GM21381 (cell line): ENCODE data around the gene OR1I1.

ENCODE experiments used
- ATAC-seq: cut with Tn5 transposase; IDR thresholded peaks from one replicate; pipeline ENCODE4 v1.9.1; 2021; ENCODE audit warnings: mild to moderate bottlenecking, moderate library complexity; ENCODE audit not compliant: unreplicated experiment

The OR1I1 gene

DNA sequence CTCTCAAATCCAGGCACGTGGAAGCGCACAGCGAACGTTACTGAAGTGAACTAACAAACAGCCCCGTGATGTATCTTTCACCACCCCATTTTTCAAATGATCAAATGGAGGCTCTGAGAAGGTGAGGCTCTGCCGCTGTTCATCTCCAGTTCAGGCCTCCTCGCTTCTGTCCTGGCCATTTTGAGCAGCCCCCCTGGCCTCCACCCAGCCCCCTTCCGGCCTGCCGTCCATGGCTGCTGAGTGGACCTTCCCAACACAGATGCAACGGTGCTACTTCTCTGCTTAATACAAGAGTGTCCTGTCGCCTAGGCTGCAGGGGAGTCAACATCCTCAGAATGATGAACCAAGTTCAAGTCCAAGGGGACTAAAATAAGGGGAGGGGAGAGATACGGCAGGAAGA, 34.8 kb downstream of the OR1I1 start:
- no peak for ATAC-seq

DNA sequence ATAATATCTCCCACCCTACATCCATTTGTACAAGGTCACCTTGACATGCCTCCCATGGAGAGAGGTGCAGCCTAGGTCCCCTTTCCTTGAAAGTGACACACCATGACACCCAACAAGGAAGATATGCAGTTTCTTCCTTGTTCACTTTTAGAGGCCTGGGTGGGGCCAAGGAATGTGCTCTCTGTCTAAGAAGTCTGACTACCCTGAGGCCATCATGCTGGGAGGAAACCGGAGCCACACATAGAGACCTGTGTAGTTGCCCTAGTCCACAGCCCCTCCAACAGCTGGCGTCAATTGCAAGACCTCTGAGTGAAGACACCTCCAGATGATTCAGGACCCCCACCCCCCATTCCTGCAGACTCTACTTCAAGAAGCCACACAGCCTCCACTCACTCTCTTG, 36.2 kb downstream of the OR1I1 start:
- ATAC-seq: no peak

DNA sequence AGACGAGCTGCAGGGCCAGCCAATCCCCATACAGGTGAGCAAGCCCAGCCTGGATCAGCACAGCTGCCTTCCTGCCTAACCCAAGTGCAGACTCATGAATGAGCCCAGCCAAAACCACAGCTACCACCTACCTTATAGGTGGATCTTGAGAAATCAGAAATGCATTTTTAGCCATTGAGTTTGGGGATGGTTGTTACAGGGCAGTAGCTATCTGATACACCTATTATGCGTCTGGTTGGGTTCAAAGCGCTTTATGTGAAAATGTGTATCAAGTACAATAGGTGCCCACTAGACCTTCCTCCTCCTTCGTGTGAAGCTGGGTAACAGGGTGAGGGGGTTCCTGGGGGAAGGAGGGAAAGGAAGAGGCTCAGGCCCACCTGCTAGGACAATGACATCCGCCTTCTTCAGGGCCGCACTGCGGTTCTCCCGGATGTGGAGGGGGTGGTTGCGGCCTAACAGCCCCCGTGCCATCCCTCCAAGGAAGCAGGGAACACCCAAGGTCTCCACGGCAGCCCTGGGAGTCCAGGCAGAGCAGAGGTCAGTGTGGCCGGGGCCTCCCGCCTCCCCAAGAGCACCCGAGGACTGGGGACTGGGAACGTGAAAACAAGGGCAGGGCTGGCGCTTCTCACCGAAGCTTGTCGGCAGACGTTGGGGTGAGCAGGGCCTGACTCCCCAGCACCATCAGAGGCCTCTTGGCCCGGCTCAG, 36.9 kb downstream of the OR1I1 start:
- no peak for ATAC-seq

DNA sequence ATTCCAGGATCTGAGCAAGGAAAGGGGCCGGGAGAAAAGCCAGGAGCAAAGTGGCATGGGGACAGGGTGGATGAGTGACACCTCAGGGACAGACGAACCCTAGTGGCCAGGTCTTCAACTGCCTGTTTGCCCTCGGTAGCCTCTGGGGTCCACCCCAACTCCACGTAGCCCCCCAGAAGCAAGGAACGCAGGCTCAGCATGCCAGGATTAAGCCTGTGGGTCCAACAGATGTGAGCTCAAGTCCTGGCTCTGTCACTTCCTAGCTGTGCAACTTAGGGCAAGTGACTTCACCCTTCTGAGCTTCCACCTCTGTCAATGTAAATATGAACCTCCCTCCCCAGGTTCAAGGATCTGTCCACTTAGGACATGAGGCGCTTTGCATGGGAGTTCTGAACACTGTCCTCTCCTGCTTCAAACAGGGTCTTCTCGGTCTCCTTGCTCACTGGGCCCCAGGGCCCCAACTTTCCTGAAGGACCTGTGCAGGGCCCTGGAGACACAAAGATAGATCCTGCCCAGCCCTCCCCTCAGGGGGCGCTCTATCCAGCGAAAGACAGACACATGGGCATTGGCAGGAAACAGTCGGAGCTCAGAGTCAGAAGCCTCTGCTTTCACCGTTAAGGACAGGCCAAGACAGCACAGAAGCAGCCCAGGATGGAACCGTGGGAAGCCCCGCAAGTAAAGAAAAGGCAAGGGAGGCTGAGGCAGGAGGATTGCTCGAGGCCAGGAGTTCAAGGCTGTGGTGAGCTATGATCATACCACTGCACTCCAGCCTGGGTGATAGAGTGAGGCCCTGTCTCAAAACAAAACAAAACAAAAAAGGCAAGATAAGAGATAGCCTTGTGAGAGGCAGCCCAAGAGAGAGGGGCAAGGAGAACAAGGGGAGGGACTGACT, 38.4 kb downstream of the OR1I1 start:
- ATAC-seq: no peak

DNA sequence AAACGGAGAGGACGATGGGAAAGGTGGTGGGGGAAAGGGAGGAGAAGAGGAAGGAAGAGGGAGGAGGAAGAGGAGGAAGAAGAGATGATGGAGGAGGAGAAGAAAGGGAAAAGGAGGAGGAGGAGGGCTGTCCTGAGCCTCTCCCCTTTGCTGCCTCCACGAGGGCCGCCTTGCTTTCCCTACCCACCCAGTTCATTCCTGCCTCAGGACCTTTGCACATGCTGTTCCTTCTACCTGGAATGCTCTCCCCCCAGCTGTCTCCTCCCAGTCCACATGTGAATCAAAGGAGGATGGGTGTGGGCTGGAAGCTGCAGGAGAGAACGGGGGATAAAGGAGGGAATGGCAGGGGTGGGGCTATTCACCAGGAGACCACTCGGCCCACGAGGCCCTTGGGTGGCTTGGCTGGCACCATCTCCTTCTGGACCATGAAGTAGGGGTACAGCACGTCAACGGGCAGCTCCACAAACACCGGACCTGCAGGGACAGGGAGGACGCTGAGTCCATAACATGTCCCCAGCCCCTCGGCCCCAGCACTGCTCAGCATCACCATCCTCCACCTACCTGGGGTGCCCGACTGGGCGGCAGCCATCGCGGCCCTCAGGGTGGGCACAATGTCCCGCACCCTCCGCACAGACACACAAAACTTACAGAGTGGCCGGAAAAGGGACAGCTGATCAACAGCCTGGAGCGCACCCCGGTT, 40.5 kb downstream of the OR1I1 start:
- no peak for ATAC-seq

DNA sequence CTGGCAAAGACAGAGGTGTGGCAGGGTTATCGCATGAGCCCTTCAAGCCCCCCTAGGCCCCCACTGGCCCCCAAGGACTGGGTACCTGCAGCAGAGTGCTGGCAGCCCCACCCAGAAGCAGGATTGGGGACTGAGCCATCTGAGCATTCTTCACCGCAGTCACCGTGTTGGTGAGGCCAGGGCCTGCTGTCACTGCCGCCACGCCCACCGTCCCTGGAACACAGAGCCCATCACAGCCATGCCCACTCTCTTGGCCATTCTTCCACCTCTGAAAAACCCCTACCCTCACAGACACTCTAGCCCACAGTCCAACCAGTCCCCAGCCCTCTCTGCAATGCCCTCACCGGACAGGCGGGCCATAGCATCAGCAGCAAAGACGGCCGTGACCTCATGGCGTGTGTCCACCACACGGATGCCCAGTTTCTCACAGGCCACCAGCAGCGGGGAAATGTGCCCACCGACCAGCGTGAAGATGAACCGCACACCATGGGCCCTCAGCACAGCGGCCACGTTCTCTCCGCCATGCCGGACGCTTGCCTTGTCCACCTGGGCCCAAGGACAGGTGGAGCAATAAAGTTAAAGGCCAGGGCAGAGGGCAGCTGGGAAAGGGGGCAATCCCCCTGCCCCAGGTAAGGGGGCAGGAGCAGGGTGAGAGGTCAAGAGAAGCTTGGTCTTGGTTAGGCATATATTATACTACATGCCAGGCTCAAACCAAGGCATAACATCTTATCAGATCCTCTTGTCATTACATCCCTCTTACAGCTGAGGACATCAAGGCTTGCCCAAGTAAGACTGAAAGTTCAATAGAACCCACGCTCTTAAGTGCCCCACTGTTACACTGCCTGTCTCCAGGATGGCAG, 41.2 kb downstream of the OR1I1 start:
- no peak for ATAC-seq

DNA sequence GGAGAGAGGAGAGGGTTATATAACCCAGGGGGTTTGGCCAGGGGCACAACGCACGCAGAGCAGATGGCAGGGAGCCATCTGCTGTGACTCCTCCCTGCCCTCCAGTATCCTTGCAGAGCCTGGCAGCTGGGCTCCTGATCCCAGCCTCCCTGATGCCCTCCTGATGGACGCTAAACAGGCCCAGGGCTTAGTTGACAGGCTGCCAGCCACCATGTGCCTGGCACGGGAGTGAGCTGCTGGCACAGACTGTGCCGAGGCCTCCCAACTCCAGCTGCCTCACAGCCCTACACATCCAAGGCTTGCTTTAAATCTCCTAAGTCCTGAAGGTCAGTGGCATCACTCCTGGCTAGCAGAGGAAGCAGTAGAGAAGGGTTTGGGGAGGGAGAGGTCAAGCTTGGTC, 41.9 kb downstream of the OR1I1 start:
- no peak for ATAC-seq

DNA sequence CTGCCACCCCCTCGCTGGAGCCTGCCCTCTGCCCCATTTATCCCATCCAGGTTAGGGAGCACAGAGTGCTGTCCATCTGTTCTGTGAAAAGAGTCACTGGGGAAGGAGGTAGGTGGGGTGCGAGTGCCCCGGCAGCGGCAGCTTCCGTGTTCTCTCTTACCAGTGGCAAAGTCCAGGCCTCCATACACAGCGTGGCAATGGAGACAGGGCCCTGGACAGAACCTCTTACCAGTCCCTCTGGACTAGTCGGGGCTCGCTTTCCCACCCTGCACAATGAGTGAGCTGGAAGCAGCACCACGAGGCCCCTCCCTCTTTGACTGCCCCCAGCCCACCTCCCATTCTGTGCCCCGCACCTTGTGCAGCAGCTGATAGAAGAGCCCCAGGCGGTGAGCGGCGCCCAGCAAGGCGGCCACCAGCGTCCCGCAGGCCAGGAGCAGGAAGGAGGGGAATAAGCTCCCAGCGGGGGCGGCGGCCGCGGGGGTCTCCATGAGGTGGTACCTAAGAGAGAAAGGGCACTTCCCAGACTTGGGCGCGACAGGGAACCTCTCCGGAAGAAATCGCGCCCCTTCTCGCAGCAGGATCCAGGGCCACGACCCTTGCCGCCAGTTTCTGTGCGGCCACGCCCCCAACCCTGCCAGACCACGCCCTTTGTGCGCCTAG, 42.7 kb downstream of the OR1I1 start:
- ATAC-seq: no peak

DNA sequence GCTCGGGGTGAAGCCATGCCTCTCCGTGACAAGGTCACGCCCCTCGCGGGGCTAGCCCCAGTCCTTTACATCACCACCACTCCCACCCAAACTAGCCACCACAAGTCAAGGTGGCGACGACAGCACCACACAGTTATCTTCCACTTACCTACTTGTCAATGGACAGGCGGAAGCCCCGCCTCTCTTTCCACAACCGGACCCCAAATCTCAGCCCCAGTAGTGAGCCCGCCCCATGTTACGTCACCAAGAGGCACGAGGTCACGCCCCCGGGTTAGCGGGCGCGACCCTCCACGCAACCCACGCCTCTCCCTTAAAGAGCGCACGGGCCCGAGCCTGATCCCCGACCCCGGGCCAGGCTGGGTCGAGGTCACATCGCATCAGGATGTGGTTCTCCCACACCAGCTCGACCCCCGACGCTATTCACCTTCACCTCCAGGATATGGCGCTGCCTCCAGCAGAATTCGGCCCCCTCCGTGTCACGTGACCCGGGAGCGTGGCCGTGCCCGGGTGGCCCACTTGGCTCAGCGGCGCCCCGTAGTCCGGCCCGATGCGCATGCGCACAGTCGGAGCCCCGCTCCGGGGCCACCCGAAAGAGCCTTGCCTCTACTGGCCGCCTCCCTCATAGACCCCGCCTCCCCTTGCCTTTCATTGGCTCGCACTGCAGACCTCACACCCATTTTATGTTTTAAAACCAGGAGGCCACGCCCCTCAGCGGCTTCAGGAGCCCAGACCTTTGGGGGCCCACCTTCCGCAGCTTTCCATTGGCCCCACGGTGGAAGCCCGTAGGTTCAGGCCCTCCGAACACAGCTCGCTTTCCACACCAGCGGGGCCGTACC, 43.4 kb downstream of the OR1I1 start:
- peak; percentile 87 for ATAC-seq

DNA sequence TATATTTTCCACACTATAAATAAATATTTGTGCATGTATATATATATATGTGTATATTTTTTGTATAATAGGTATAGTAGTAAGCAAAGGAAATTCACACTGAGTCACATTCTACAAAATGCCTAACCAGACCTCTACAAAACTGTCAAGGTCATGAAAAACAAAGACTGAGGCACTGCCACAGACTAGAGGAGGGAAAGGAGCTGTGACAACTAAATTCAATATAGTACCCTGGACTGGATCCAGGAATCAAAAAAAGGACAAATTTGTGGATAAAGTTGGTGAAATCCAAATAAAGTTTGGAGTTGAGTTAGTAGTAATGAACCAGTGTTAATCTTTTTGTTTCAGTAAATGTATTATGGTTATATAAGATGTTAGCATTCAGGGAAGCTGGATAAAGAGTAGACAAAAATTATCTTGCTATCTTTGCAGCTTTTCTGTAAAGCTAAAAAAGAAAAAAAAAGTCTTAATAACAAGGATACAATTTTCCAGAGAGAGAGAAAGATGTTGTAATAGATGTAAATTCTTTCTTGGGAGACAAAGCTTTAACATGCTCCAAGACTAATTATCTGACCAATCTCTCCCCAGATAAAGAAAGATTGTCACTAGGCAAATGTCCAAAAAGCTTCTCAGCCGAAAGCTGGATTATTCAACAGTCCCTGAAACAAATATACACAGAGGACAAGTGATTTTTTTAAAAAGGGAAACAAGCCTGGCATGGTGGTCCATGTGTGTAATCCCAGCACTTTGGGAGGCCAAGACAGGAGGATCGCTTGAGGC, 44.3 kb downstream of the OR1I1 start:
- no peak for ATAC-seq

DNA sequence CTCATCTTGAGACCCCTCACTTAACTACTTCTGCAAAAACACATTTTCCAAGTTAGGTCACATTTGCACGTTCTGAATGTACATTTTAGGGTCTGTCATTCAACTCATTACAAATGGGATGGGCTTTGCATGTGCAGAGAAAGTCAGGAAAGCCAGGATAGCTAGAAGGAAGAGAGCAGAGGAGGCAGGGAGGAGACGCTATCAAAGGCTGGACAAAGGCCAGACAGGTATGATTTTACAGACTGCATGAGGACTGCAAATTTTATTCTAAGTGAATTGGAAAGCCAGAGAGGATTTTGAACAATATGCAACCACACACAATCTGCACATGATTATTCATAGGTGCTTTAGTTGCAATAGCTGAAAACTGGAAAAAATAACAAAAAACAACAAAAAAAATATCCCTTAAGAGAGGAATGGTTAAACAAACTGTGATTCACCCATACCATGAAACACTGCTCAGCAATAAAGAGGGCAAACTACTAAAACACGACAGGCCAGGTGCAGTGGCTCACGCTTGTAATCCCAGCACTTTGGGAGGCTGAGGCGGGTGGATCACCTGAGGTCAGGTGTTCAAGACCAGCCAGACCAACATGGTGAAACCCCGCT, 46.3 kb downstream of the OR1I1 start:
- no peak for ATAC-seq

DNA sequence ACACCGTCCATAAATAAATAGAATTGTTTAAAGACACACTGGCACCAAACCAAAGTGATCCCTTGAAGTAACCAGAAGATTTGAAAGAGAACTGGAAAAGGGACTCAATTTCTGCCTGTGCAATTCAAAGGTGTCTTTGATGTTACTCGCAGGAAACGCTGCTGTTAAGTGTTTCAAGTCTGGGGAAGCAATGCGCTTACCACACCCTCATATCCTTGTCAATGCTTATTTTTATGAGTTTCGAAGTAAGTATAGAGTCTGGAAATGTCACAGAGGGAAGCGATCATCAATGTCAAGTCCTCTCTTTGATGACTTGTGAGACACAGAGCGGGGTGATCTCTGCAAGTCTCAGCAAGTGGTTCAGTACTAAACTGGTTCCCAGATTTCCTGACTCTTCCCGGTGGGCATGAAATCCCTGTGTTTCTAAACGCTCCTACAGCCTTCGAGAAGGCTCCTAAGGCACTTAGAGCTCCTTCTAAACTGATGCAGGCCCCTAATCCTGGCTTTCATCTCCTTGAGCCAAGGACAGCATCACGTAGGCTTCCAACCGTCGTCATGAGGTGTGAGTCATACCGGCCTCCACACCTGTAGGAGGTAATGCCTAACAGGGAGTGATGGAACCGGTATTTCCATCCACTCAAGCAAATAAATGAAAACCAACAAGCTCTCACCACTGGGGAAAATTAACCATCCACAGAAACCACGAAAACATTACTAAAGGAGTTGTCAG, 48.0 kb downstream of the OR1I1 start:
- ATAC-seq: no peak

DNA sequence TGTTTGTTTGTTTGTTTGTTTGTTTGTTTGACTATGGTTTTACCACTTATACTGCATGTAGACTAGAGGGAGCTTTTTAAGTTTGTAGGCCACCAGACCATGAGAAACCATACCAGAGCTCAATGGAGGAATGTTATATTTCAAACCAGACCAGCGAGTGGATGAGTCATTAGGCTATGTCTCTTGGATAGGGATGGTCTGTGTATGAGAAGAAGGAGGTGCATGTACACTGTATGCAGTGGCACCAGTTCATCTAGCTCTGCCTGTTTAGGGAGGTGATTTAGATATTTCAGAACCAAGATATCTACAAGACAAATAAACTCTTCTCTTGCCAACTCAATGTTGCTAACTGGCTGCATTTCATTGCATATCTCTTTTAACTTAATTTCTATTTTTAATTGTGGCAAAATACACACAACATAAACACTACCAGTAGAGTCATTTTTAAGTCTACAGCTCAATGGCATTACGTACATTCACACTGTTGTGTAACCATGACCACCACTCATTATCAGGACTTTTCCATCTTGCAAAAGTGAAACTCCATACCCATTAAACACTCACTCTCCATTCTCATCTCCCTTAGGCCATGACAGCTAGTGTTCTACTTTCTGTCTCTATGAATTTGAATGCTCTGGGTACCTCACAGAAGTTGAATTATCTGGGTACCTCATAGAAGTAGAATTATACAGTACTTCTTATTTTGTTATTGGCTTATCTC, 54.4 kb downstream of the OR1I1 start:
- ATAC-seq: no peak

DNA sequence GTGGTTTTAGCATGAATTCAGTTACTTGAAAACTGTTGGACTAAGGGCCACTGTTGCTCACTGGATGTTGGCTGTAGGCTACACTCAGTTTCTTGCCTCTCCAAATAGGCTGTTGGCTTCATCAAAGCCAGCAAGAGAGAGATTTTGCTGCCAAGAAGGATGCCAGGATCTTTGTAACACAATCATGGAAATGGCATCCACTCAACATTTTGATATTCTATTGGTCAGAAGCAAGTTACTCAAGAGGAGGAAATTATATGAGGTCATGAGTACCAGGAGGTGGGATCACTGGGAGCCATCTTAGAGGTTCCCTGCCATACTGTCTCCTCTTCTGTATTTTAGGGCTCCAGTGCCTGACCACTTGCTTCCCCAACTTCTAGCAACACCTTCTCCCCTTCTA, 55.8 kb downstream of the OR1I1 start:
- no peak for ATAC-seq

DNA sequence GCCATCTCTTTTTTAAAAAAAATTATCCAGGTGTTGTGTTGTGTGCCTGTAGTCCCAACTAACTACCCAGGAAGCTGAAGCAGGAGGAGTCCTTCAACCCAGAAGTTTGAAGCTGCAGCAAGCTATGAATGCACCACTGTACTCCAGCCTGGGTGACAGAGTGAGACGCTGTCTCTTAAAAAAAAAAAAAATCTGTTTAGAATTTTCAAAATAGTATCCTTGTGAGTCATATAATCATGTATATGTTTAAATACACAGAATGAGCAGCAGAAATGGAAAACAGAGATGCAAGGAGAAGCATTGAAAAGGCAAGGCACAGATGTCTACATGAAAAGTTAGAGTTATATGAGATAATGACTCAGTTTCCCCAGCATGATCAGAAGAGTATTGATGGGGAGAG, 56.4 kb downstream of the OR1I1 start:
- ATAC-seq: no peak

DNA sequence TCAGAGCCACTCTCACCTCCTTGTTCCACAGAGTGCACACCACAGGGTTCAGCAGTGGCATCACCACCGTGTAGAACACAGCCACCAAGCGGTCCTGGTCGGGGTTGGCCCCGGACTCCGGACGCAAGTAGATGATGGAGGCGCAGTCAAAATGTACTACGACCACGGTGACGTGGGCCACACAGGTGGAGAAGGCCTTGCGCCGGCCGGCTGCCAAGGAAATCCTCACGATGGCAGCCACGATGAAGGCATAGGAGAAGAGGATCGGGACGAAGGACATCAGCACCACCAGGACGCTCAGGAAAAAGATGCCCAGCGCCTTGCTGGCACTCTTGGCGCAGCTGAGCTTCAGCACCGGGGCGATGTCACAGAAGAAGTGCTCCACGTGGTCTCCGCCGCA, 59.1 kb downstream of the OR1I1 start:
- ATAC-seq: no peak

DNA sequence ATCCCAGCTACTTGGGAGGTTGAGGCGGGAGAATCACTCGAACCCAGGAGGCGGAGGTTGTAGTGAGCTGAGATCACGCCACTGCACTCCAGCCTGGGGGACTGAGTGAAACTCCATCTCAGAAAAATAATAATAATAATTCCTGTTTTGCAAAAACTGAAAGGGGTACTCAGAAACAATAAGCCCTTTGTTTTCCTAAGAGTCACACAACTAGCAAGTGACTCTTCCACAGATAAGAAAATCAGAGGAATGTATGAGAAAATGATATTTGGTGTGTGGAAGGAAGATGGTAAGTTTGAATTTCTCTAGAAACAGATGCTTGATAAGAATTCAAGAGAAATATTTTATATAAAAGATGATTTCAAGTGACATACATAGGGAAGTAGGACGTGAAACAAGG, 60.3 kb downstream of the OR1I1 start:
- ATAC-seq: no peak
